CD4-positive, alpha-beta T cell treated with Interleukin-17A for 1 hour (primary cell): ENCODE data around the gene CWF19L1.

Source experiments
- DNase-seq: peaks from one replicate; pipeline ENCODE4 v3.0.0-alpha.2; 2020

CWF19L1 gene

GRCh38 chr10:100245484-100246220 lies 21.8 kb downstream of the CWF19L1 start:
- no peak for DNase-seq

- no peak for DNase-seq
Observed at GRCh38 chr10:100239851-100240250, 27.6 kb downstream of the CWF19L1 start.

DNA sequence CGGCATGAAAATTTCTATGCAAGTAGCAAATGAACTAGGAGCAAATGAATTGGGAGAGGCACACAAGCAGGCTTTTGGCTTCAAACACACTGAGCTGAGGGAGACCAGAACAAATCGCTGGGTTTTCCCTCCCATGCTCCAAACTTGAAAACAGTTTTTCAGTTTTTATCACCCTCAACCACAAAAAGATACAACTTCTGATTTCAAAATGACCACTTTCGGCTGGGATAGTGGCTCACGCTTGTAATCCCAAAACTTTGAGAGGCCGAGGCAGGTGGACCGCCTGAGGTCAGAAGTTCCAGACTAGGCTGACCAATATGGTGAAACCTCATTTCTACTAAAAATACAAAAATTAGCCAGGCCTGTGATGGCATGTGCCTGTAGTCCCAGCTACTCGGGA lies 29.0 kb downstream of the CWF19L1 start:
- no peak for DNase-seq

DNA sequence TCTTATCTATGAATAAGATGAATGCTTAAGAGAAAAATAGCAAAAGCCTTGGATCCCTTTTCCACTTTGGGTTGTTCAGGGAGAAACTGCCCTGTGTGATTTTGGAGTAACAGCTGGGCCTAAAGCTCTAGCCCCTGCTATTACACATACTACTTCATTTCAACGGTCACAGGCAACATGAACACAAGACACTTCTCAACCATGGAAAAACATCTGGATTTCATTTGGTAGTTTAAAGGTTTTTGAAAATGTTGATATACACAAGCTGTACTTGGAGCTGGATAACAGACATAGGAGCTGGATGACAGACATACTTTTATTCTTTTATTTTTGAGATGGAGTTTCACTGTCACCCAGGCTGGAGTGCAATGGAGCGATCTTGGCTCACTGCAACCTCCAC lies 35.3 kb downstream of the CWF19L1 start:
- DNase-seq, result no peak

GRCh38 chr10:100229819-100230422 lies 37.5 kb downstream of the CWF19L1 start:
- no peak for DNase-seq

GRCh38 chr10:100223879-100224278 lies 43.6 kb downstream of the CWF19L1 start:
- no peak for DNase-seq

GRCh38 chr10:100222529-100222928 lies 44.9 kb downstream of the CWF19L1 start:
- no peak for DNase-seq

GRCh38 chr10:100216006-100216405 lies 51.4 kb downstream of the CWF19L1 start:
- no peak for DNase-seq

- DNase-seq, result no peak
Observed at GRCh38 chr10:100209303-100209702, 58.1 kb downstream of the CWF19L1 start.

DNA sequence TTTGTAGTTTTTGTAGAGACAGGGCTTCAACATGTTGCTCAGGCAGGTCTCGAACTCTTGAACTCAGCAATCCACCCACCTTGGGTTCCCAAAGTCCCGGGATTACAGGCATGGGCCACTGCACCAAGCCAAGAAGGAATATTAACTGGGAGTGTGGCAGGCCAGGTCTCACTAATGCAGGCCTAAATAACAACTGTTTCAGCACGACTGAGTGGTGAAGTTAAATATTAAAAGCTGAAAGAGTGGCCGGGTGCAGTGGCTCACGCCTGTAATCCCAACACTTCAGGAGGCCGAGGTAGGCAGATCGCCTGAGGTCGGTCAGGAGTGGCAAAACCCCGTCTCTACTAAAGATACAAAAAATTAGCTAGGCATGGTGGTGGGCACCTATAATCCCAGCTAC lies 59.2 kb downstream of the CWF19L1 start:
- DNase-seq, result no peak

GRCh38 chr10:100204370-100204769 lies 63.1 kb downstream of the CWF19L1 start:
- DNase-seq, result peak; percentile 48

GRCh38 chr10:100201549-100201948 lies 65.9 kb downstream of the CWF19L1 start:
- DNase-seq, result no peak

GRCh38 chr10:100194711-100195110 lies 72.7 kb downstream of the CWF19L1 start:
- no peak for DNase-seq

- no peak for DNase-seq
Observed at GRCh38 chr10:100192350-100192749, 75.1 kb downstream of the CWF19L1 start.

DNA sequence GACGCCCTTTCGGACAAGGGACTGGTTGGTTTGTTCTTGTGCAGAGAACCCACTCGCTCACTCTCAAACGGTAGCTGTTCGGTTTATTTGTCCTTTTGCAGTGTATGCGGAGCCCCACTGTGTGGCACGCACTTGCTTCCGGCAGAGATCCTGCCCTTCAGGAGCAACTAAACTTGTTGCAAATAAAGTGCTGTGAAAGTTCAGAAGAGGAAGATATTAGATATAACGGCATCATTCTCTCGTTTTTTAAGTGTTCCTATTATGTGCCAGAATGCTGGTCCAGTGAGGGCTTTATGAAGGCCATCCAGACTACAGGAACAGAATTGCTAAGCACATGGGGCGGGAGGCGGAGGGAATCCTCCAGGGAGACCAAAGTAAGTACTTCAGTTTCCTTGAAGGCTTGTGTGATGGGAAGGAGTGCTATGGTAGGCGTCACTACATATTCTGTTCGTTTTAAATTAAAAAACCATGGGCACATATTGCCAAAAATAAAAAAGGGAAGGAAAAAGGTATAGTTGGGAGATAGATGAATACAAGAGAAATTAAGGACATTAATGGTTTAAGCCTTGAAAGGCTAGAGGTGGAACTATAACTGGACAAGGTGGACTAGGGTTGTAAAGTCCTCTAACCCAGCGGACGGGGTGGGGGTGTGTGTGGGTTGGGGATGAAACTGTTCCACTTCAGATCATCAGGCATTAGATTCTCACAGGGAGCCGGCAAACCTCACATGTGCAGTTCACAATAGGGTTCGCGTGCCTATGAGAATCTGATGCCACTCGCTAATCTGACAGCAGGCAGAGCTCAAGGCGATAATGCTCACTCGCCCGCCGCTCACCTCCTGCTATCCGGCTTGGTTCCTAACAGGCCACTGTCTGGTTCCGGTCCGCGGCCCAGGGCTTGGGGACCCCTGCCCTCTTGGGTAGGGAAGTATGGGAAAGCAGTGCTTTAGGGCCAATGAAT lies 80.9 kb downstream of the CWF19L1 start:
- no peak for DNase-seq

GRCh38 chr10:100185364-100186252 lies 81.8 kb downstream of the CWF19L1 start, which contains the start of gene ERLIN1:
Gene ERLIN1, minus strand, starts transcription at chr10:100186029. Its CDS starts 403 bp downstream, at chr10:100185626.
- DNase-seq, result peak; percentile 89

DNA sequence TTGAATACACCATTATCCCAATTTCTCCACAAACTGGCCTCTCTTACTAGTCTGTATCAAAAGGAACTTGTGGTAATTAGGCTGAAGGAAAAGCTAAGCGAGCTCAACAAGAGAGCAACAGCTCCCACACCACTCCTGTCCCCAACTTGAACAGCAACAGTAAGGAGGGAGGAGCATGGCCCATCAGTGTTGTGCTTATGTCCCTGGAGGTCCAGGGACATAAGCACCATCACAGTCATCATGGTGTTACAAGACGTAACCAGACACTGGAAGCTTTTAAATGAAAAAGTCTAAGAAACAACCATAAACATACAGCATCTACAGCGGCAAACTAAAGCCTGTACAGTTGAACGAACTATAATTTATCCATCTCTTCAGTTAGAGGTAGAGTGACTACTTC lies 82.6 kb downstream of the CWF19L1 start:
- DNase-seq, result no peak

DNA sequence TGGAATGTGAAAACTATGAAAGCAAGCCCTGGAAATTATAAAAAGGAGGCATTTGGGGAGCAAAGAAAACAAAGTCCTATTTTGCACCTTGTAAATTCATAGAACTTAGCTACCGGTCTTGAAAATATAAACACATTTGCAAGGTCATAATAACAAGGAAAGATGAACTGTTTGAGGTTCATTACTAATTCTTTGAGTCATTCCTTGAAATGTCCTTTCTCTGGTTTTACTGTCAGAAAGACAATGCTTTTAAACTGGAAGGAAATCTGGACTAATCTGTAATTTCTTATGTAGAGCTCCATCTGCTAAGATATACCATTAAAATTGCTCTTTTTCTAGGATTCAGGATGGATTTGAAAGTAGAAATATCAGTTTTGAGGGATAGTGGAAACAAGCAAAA lies 83.0 kb downstream of the CWF19L1 start:
- DNase-seq, result no peak

- DNase-seq, result no peak
Observed at GRCh38 chr10:100183481-100183880, 84.0 kb downstream of the CWF19L1 start.

DNA sequence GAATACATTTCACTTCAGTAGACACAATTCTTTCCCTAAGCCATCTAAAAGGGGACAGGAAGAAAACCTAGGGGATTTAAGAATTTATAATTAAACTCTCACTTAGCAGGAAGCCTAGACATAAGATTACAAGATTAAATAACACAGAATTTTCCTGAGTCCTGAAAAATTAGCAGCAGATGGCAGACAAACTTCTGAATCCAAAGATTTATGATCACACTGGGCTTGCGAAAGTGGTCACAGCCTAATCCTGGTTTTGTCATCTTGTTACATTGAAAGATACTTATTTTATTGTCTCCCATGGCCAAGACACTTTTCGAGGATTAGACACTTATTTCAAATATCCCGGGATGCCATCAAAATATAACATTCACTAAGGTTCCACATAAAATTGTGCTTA lies 84.5 kb downstream of the CWF19L1 start:
- DNase-seq, result no peak
